ENCODE results near the gene SLC35G3.

The SLC35G3 gene

DNA sequence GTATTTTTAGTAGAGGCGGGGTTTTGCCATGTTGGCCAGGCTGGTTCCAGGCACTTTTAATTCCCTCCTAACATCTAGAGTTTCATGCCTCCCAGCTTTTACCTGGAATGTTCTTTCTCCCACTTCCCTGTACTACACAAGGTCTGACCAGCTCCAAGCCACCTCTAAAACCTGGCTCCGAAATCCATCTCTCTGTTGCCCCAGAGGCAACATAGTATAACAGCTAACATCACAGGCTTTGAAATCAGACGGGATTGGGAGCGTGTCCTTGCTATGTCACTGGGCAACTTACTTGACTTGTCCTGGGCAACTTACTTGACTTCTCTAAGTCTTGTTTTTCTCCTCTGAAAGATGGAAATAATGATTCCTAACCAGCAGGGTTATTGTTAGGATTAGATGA is 31.4 kb downstream of the SLC35G3 start:
- no peak for DNase-seq

- peak; percentile 53 to 74 for DNase-seq
Measured at GRCh38 chr17:35161281-35161761, 32.9 kb downstream of the SLC35G3 start.

DNA sequence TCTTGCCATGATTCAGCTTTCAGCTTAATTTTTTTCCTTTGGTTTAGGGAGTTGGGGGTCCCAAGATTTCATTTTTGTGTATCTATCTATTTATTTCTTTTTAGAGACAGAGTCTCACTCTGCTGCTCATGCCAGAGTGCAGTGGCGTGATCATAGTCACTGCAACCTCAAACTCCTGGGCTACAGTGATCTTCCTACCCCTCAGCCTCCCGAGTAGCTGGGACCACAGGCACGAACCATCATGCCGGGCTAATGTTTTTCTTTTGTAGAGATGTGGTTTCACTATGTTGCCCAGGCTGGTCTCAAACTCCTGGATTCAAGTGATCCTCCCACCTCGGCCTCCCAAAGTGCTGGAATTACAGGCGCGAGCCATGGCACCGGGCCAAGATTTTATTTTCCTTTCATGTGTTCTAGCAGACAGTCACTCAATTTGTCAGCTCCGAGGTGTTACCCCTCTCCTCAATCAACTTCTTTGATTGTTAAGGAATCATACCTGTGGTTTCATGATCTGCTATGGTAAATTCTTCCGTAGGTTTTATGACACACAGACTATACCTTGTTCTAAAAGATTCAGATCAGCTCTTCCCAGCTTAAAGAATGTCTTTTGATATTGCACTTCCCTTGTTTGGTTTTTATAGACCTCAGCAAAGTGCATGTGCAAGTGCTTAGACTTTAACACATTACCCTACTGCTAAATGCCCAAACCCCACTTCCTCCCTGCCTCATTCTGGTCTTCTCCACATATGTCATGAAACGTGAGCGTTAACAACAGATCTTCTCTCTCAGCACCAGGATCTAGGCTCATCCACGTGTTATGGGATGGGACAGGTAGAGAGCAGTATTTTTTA is 33.6 kb downstream of the SLC35G3 start:
- DNase-seq, result no peak

- DNase-seq, result no peak
Measured at GRCh38 chr17:35159940-35160339, 34.3 kb downstream of the SLC35G3 start.

GRCh38 chr17:35155246-35155645 is 38.9 kb downstream of the SLC35G3 start:
- DNase-seq, result no peak

- DNase-seq, result no peak
Measured at GRCh38 chr17:35154196-35155165, 39.7 kb downstream of the SLC35G3 start.

GRCh38 chr17:35152421-35153140 is 41.6 kb downstream of the SLC35G3 start:
- no peak for DNase-seq

DNA sequence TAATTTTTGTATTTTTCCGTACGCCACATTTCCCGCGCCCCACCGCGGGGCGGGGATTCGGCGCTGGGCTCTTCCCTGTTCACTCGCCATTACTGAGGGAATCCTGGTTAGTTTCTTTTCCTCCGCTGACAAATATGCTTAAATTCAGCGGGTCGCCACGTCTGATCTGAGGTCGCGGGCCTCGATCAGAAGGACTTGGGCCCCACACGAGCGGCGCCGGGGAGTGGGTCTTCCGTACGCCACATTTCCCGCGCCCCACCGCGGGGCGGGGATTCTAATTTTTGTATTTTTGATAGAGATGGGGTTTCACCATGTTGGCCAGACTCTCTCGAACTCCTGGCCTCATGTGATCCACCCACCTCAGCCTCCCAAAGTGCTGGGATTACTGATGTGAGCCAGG is 43.1 kb downstream of the SLC35G3 start:
- peak in 1 of 2 experiments; percentile 11 for DNase-seq

DNA sequence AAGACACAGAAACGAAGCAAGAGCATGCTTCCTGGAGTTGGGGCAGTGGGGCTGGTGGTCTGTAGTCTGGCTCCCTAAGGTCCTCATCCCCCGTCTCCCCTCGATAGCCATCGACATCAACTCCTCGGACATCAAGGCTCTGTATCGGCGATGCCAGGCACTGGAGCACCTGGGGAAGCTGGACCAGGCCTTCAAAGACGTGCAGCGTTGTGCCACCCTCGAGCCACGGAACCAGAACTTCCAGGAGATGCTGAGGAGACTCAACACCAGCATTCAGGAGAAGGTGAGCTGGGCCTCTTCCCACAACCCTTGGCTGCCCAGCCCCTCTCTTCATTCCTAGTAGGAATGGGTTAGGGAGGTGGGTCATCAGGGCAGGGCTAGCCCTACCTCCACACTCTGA is 44.3 kb downstream of the SLC35G3 start:
- no peak for DNase-seq

DNA sequence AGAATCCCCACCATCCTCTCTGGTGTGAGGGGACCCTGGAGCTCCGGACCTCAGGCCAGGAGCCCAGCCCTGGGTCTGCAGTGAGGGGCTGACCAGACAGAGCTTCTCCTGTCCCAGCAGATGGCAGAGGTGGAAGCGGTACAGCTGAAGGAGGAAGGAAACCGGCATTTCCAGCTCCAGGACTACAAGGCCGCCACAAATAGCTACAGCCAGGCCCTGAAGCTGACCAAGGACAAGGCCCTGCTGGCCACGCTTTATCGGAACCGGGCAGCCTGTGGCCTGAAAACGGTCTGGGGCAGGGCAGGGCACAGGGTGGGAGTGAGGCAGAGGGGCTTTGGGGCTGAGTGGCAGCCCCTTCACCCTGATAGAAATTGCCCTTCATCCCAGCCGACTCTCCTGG is 46.0 kb downstream of the SLC35G3 start:
- no peak for DNase-seq

DNA sequence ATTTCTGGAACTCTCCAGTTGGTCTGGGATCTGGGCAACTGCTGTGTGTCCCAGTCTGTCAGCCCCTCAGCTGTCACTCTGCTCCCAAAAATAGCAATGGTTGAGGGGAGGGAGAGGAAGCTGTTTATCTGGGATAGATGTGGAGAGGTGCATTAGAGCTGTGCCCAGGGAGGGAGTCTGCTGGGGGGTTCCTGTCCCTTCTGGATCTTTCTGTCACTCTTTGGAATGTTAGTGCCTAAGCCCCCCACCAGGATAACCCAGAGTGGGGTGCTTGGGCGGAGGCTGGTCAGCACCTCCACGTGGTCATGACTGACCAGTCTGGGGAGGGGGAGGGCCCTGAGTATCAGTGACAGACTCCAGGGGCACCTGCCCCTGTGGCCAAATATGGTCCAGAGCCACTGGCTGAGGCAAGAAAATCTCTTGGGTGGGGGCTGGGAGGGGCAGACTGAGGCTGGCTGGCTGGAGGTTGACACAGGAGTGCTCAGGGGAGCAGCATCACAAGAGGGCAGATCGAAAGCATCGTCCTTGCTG is 46.8 kb downstream of the SLC35G3 start, which contains the start of gene UNC45B:
TSS of gene UNC45B (plus strand) at position 443 of the 531 bp plus-strand sequence. CDS start 447 bp downstream, outside the sequence.
- no peak for DNase-seq

GRCh38 chr17:35146214-35146833 is 47.9 kb downstream of the SLC35G3 start:
- no peak for DNase-seq

DNA sequence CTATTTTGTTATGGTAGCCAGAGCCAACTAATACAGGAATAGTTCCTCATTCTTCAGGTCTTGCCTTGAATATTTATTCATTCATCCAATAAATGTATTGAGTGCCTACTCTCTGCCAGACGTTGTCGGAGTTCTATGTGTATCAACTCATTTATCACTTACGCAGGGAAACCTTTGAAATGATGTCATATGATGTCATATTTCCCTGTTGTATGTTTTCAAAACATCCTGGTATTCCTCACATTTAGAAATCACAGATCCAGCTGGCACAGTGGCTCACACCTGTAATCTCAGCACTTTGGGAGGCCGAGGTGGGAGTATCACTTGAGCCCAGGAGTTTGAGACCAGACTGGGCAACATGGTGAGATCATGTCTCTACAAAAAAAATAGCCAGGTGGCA is 49.4 kb downstream of the SLC35G3 start:
- DNase-seq, result no peak

Measured in AML-193 (cell line).